Activated CD4-positive, alpha-beta memory T cell treated with anti-CD3 and anti-CD28 coated beads, Interleukin-2, amount 10 ng/mL, durations not matched to agents 7 days and 5 days (primary cell): ENCODE measurements around the gene TRPV6. TPM values are rescaled to one million over a fixed set of nuclear protein-coding genes. Genes with fewer than 3 reads are reported as not detected.
A peak's percentile ranks its signal among the peaks of the same experiment; 100 is the strongest.

ENCODE experiments used
- CTCF ChIA-PET: fragments of 350-600 bp; sonication (Branson Sonifier 250); formaldehyde crosslinking; loops from one replicate; lab custom pipeline; 2021; ENCODE audit warnings: antibody characterized with exemption, inconsistent platforms; lab: Charles Lee
- POLR2A ChIA-PET: fragments of 350-600 bp; sonication (Branson Sonifier 250); formaldehyde crosslinking; loops from one replicate; lab custom pipeline; 2021; ENCODE audit warnings: antibody characterized with exemption; lab: Charles Lee
- DNase-seq: peaks from one replicate; pipeline ENCODE4 v3.0.0-alpha.2; 2020
- H3K27ac Mint-ChIP-seq: one replicate; pipeline ENCODE4 v1.8.0; 2021; ENCODE audit warnings: mild to moderate bottlenecking, mixed read lengths
- H3K27me3 Mint-ChIP-seq: one replicate; pipeline ENCODE4 v1.8.0; 2021; ENCODE audit warnings: mixed read lengths
- H3K36me3 Mint-ChIP-seq: one replicate; pipeline ENCODE4 v1.8.0; 2021; ENCODE audit warnings: low read depth, mixed read lengths
- H3K4me1 Mint-ChIP-seq: one replicate; pipeline ENCODE4 v1.8.0; 2021; ENCODE audit warnings: mixed read lengths
- H3K4me3 Mint-ChIP-seq: one replicate; pipeline ENCODE4 v1.8.0; 2021; ENCODE audit warnings: mild to moderate bottlenecking, mixed read lengths
- H3K9me3 Mint-ChIP-seq: one replicate; pipeline ENCODE4 v1.8.0; 2021; ENCODE audit warnings: mixed read lengths
- total RNA-seq, 2 experiments: library from RNA; stranded (reverse); gene quantifications; one replicate each; pipeline ENCODE4 v1.2.3, GENCODE V29; 2021

Gene TRPV6
- total RNA-seq, 2 experiments from 2014 or later: not detected

GRCh38 chr7:142876236-142876960 is 9.1 kb downstream of the TRPV6 start:
- CTCF ChIA-PET: no interaction called here
- POLR2A ChIA-PET: no interaction called here

GRCh38 chr7:142875456-142875855 is 10.1 kb downstream of the TRPV6 start:
- Mint-ChIP-seq H3K4me1 (no peaks in the 10 kb centered on the region), H3K36me3 (no peaks in the 10 kb centered on the region), H3K4me3 (no peak overlapping the region), H3K27ac (no peak overlapping the region), H3K27me3 (peaks cover 8% of the 10 kb centered on the region), H3K9me3 (no peaks in the 10 kb centered on the region)
- DNase-seq: no peak
- ChIA-PET CTCF (no interaction called here), POLR2A (no interaction called here)

More at GRCh38 chr7:142876236-142876960, 9.1 kb downstream of the TRPV6 start:
- Mint-ChIP-seq H3K27me3 (peaks cover 9% of the 10 kb centered on the region), H3K4me1 (no peaks in the 10 kb centered on the region), H3K36me3 (no peaks in the 10 kb centered on the region), H3K27ac (no peak overlapping the region), H3K4me3 (no peak overlapping the region), H3K9me3 (no peaks in the 10 kb centered on the region)
- DNase-seq: no peak

GRCh38 chr7:142874837-142875236 is 10.7 kb downstream of the TRPV6 start:
- DNase-seq: no peak
- H3K36me3 Mint-ChIP-seq: no peaks in the 10 kb centered on the region
- ChIA-PET POLR2A (no interaction called here), CTCF (interaction anchor here (0.6 kb wide), 2 partner anchors 12 to 17 kb away, joined by 4 read pairs; no protein-coding TSS in a partner anchor)
- H3K4me3 Mint-ChIP-seq: no peak overlapping the region
- no peaks in the 10 kb centered on the region for H3K9me3 Mint-ChIP-seq
- no peak overlapping the region for H3K27ac Mint-ChIP-seq
- no peaks in the 10 kb centered on the region for H3K4me1 Mint-ChIP-seq
- H3K27me3 Mint-ChIP-seq: peaks cover 3% of the 10 kb centered on the region

DNA sequence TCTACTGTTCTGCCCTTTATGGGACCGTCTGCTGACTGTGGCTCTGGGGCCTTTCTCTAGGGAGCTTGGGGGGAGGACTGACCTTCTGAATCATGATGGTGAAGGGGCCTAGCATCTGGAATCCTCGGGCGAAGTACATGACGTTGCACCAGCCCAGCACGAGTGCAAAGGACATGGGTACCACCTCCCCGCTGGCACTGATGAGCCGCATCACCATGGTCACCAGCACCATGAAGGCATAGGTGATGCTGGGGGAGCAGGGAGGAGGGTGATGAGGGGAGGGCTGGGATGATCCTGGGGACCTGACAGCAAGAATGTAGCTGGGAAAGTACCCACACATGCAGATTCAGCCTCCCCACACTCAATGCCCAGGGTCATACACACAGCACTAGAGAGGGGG is 11.1 kb downstream of the TRPV6 start:
- no peaks in the 10 kb centered on the region for H3K27me3 Mint-ChIP-seq
- no peaks in the 10 kb centered on the region for H3K4me1 Mint-ChIP-seq
- POLR2A ChIA-PET: no interaction called here
- H3K36me3 Mint-ChIP-seq: no peaks in the 10 kb centered on the region
- H3K9me3 Mint-ChIP-seq: no peaks in the 10 kb centered on the region
- no peak overlapping the region for H3K4me3 Mint-ChIP-seq
- DNase-seq: no peak
- H3K27ac Mint-ChIP-seq: no peak overlapping the region
- CTCF ChIA-PET: interaction anchor here (0.6 to 3.0 kb wide), 3 partner anchors 8 to 16 kb away, joined by 4 to 20 read pairs (median 4); no protein-coding TSS in a partner anchor

- no peak for DNase-seq
- Mint-ChIP-seq H3K36me3 (no peaks in the 10 kb centered on the region), H3K27me3 (no peaks in the 10 kb centered on the region), H3K27ac (no peak overlapping the region), H3K4me1 (no peaks in the 10 kb centered on the region), H3K4me3 (no peak overlapping the region), H3K9me3 (no peaks in the 10 kb centered on the region)
- POLR2A ChIA-PET: no interaction called here
- CTCF ChIA-PET: interaction anchor here (1.0 to 3.0 kb wide), 11 partner anchors 8 to 366 kb away, joined by 3 to 20 read pairs (median 5); no protein-coding TSS in a partner anchor
These were observed 11.7 kb downstream of the TRPV6 start for GRCh38 chr7:142873871-142874270.

DNA sequence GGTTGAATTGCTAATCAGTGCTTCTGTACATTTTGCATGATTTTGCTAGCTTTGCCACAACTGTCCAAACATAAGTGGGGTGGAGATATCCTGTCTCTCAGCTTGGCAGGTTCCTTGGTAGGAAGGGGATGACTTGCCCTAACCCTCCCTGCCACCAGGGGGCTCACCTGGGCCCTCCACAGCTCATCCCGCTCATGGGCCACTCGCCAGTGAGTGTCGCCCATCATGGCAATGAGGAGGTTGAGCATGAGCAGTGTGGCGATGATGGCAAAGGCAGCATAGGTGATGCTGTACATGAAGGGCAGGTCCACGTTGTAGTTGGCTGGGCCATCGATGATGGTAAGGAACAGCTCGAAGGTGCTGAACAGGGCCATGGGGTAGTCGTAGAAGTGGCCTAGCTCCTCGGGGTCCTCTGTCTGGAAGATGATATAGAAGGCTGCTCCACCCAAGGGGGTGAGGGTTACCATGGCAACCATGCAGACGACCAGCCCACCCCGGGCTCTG is 12.2 kb downstream of the TRPV6 start:
- no peaks in the 10 kb centered on the region for H3K9me3 Mint-ChIP-seq
- H3K36me3 Mint-ChIP-seq: no peaks in the 10 kb centered on the region
- H3K27me3 Mint-ChIP-seq: no peaks in the 10 kb centered on the region
- no peaks in the 10 kb centered on the region for H3K4me1 Mint-ChIP-seq
- ChIA-PET POLR2A (no interaction called here), CTCF (interaction anchor here (0.6 to 3.0 kb wide), 20 partner anchors 9 to 367 kb away, joined by 3 to 20 read pairs (median 4); partner anchors contain the start of gene TAS2R40)
- H3K4me3 Mint-ChIP-seq: no peak overlapping the region
- DNase-seq: peak; percentile 34
- no peak overlapping the region for H3K27ac Mint-ChIP-seq

GRCh38 chr7:142872106-142872675 is 13.4 kb downstream of the TRPV6 start:
- ChIA-PET CTCF (interaction anchor here (0.8 to 3.0 kb wide), 10 partner anchors 9 to 343 kb away, joined by 3 to 20 read pairs (median 6); no protein-coding TSS in a partner anchor), POLR2A (no interaction called here)
- no peak for DNase-seq
- no peaks in the 10 kb centered on the region for H3K9me3 Mint-ChIP-seq
- H3K27me3 Mint-ChIP-seq: no peaks in the 10 kb centered on the region
- no peaks in the 10 kb centered on the region for H3K4me1 Mint-ChIP-seq
- no peak overlapping the region for H3K4me3 Mint-ChIP-seq
- H3K36me3 Mint-ChIP-seq: no peaks in the 10 kb centered on the region
- H3K27ac Mint-ChIP-seq: no peak overlapping the region

DNA sequence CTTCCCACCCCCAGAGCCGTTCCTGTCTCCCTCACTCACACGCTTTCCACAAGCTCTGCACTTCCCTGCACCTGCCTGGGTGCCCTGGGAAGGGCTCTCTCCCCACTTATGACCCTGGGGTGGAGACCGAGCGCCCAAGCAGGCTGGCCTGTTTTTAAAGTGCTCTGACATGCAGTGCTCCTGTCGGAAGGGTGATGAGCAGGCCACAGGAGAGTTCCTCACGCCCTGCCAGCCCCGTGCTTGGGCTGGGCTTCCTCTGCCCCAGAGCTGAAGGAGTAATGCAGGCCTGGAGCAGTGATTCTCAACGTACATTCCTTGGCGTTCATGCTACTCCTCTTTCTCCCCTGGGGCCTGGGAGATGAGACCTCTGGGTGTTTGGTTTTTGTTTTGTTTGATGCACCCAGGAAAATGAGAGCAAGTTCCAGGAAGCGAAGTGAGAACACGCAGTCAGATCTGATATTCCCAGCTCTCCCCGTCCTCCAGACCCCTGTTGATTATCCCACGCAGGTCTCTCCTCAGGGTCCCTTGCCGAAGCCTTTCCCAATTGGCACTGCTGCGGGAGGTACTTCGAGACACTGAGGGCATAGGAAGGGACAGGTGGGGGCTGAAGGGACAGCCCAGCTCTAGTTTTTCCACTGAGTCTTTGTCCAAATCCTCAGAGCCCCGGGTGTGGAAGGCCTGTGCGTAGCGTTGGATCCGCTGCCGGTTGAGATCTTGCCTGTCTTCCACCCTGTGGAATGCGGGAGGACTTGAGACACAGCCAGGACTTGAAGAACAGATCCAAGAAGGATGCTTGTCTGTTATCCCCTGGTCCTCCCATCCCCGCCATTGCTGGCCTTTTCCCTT is 14.1 kb downstream of the TRPV6 start:
- no peaks in the 10 kb centered on the region for H3K36me3 Mint-ChIP-seq
- H3K4me1 Mint-ChIP-seq: no peaks in the 10 kb centered on the region
- H3K9me3 Mint-ChIP-seq: no peaks in the 10 kb centered on the region
- no peak for DNase-seq
- H3K27me3 Mint-ChIP-seq: no peaks in the 10 kb centered on the region
- no peak overlapping the region for H3K4me3 Mint-ChIP-seq
- ChIA-PET CTCF (interaction anchor here (1.1 to 3.0 kb wide), 4 partner anchors 8 to 132 kb away, joined by 3 to 20 read pairs (median 7); no protein-coding TSS in a partner anchor), POLR2A (no interaction called here)
- no peak overlapping the region for H3K27ac Mint-ChIP-seq

DNA sequence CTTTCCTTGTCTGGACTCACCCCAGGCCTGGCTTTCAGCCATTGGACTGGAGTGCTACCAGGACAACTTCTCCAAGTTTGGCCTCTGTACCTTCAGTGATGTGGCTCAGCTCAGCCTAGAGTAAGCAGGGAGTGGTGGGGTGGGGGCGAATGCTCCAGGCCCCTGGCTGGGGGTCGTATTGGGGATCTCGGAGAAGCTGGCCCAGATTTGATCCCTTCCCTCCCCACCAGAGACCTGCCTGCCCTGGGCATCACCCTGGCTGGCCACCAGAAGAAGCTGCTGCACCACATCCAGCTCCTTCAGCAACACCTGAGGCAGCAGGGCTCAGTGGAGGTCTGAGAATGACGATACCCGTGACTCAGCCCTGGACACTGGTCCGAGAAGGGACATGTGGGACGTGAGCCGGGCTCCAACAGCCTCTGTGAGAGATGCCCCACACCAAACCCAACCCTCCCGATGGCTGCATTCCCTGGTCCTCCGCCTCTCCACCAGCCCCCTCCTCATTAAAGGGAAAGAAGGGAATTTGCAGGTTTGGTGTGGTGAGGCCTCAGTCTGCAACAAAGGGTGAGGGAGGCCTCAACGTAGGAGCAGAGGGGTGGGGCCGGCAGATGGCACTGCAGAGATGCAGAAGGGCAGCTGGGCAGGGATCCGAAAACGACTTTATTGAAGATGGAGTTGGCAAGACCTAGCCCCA is 14.8 kb downstream of the TRPV6 start:
- POLR2A ChIA-PET: no interaction called here
- Mint-ChIP-seq H3K4me3 (no peak overlapping the region), H3K9me3 (no peaks in the 10 kb centered on the region), H3K36me3 (no peaks in the 10 kb centered on the region), H3K27ac (no peak overlapping the region), H3K27me3 (no peaks in the 10 kb centered on the region), H3K4me1 (no peaks in the 10 kb centered on the region)
- CTCF ChIA-PET: interaction anchor here (1.1 kb wide), 1 partner anchor 9 kb away, joined by 3 read pairs; no protein-coding TSS in a partner anchor
- DNase-seq: peak; percentile 14

- Mint-ChIP-seq H3K36me3 (no peaks in the 10 kb centered on the region), H3K4me3 (no peak overlapping the region), H3K27me3 (no peaks in the 10 kb centered on the region), H3K9me3 (no peaks in the 10 kb centered on the region), H3K4me1 (no peaks in the 10 kb centered on the region), H3K27ac (no peak overlapping the region)
- ChIA-PET CTCF (interaction anchor here (1.5 kb wide), 1 partner anchor 10 kb away, joined by 7 read pairs; no protein-coding TSS in a partner anchor), POLR2A (no interaction called here)
- DNase-seq: no peak
These were observed 15.4 kb downstream of the TRPV6 start for GRCh38 chr7:142870147-142870559.

GRCh38 chr7:142869434-142869833 is 16.1 kb downstream of the TRPV6 start:
- Mint-ChIP-seq H3K36me3 (no peaks in the 10 kb centered on the region), H3K27ac (no peak overlapping the region), H3K4me1 (no peaks in the 10 kb centered on the region), H3K27me3 (no peaks in the 10 kb centered on the region), H3K9me3 (no peaks in the 10 kb centered on the region), H3K4me3 (no peak overlapping the region)
- ChIA-PET POLR2A (no interaction called here), CTCF (interaction anchor here (1.5 kb wide), 1 partner anchor 10 kb away, joined by 7 read pairs; no protein-coding TSS in a partner anchor)
- no peak for DNase-seq

DNA sequence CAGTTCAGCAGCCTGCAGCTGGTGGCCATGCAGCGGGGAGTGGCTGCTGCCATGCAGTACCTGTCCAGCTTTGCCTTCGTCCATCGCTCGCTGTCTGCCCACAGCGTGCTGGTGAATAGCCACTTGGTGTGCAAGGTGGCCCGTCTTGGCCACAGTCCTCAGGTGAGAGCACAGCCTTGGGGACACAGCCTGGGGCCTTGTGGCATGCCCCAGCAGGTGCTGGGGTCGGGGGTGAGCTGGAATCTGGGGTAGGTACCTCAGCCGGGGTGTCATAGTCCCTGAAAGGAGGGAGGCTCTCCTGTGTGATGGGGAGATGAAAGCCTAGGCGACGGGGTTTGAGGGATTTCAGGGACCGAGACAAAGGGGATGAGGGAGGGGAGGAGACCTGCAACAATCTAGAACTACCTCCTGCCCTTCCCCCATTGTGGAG is 16.5 kb downstream of the TRPV6 start:
- ChIA-PET POLR2A (no interaction called here), CTCF (interaction anchor here (1.5 kb wide), 1 partner anchor 11 kb away, joined by 7 read pairs; no protein-coding TSS in a partner anchor)
- no peak overlapping the region for H3K4me3 Mint-ChIP-seq
- no peak overlapping the region for H3K27ac Mint-ChIP-seq
- H3K27me3 Mint-ChIP-seq: no peaks in the 10 kb centered on the region
- peak; percentile 11 for DNase-seq
- no peaks in the 10 kb centered on the region for H3K36me3 Mint-ChIP-seq
- H3K9me3 Mint-ChIP-seq: no peaks in the 10 kb centered on the region
- H3K4me1 Mint-ChIP-seq: no peaks in the 10 kb centered on the region
